Left renal pelvis (tissue), 4 donors: Measurements from ENCODE around the gene DMD. TPM values are rescaled to one million over a fixed set of nuclear protein-coding genes. Genes with fewer than 3 reads are reported as not detected.

Experiments
- DNase-seq, 4 donors: peaks; one replicate each; pipeline ENCODE4 v3.0.0-alpha.2; 2013; ENCODE audit warnings: low read depth in 4 of 4, low spot score in 3 of 4
- polyA plus RNA-seq, 4 donors: library from polyadenylated mRNA; unstranded; fragments of 120-200 nt; gene quantifications; one replicate each; pipeline ENCODE4 v1.2.1, GENCODE V29; 2013; ENCODE audit not compliant: insufficient read length in 4 of 4

Gene DMD
- polyA plus RNA-seq, 4 donors, result 17.2 to 31.2 (median 20.1) TPM

DNA sequence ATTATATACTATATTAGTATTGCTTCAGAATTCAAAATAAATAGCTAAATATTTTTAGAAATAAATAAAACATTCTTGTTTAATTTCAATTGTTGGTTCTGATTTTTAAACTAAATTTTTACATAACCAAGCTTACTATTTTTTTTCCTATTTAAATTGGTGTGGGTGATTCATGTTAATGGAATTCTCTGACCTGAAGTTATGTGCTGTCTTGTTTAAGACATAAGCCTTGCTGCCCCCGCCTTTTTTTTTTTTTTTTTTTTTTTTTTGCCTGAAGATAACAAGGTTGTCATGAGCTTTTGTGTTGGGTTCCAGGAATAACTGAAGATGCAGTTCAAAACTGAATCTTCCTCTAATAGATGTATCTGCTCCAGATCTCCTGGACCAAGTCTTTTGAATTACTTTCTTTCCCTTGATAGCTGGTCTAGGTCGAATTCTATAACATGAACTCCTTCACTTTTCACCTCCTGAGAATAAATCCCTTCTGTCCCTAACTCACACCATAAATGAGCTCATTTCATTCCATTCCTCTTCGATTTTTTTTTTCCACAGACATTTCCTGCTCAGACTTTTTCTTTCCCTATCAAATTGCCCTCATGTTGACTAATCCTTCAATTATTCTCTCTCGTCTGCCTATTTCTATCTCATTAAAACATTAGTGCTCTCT, 1878.1 kb downstream of the DMD start:
- DNase-seq, result no peak

DNA sequence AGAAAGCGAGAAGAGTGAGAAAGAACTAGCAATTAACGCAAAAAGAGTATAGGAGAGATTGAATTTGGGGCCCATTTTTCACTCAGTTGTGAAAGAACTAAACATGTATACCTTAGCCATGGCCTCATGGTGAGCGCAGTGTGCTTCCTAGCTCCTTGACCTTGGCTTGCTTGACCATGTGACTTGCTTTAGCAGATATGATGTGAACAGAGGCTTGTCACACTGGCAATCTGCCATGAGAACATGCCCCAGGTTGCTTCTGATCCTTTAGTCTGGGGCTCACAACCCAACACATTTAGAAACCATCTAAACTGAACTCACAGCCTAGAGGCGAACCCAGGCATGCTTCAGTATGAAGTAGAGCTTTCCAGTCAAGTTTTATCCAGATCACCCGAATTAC, 1879.4 kb downstream of the DMD start:
- no peak for DNase-seq

DNA sequence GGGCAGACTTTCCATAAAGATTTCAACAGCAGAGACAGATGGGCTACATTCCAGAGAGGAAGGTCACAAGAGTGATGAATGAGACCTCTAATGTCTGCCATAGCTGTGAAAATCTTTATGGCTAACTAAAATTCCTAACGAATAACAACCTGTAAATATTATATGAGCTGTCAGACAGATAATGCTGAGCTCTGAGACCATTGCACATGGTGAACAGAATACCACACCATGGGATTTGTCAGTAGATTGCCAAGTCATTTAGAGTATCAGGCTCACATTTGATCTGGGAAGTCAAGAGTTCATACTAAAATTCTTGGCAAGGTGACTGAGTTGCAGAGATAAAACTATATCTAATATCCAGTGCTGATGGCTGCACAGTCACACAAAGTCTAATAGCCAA, 1880.3 kb downstream of the DMD start:
- DNase-seq, result no peak

DNA sequence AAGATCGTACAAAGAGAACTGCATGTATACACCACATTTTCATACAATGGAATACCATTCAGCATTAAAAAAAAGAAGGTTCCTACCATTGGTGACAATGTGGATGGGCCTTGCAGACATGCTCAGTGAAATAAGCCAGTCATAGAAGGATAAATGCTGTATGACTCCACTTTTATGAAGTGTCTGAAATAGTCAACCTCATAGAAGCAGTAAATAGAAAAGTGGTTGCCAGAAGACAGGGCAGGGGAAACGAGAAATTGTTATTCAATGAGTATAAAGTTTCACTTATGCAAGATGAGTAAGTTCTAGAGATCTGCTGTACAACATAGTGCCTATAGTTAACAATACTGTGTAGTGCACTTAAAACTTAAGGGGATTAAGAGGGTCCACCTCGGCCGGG, 1882.1 kb downstream of the DMD start:
- no peak for DNase-seq

DNA sequence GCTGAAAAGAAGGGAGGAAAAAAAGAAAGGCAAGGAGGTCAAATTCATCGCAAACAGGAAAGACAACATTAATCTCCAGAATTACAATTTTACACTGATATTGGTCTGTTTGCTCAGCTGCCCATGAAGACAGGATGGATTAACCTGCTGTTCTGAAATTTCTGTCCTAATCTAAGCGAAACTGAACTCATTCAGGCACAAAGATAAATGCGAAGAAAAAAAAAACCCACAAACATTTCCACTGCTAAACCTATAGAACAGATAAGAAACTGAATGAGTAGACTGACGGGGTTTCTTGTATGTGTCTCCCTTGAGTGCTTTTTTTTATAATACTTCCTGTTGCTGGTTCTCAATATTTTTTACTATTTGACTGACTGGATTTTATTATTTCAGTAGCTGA, 1887.7 kb downstream of the DMD start:
- no peak for DNase-seq

DNA sequence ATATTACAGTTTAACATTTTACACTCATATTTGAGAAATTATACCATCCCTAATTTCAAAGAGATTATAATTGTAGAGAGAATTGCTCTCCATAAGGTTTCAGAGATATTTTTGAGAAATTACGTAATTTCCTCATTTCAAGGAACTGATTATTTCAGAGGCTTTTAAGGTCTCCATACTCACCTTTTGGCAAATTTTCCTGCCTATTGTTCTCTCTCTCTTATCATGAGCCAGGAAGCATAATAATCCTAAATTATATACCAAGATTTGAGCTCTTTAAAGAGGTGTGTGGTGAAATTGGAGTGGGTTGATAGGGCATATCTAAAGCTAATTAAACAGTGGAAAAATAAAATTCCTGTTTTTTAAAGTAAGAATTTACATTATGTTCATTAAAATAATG, 1890.6 kb downstream of the DMD start:
- no peak for DNase-seq

DNA sequence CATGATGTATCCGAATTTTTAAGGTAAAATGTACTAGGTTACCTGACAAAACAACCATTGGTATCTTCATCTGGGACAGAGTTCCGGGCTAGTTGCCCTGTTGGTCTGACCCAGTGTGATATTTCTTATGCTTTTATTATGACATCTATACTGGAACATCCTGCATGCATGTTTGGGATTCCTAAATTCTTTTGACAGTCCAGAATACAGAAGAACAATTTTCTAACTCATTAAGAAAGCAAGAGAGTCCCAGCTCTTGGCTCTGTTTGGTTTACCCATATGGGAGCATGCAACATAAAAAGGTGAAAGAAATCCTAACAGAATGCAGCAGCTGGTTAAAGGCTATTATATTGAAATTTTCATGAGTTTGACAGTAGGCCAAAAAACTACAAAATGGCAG, 1891.8 kb downstream of the DMD start:
- no peak for DNase-seq

DNA sequence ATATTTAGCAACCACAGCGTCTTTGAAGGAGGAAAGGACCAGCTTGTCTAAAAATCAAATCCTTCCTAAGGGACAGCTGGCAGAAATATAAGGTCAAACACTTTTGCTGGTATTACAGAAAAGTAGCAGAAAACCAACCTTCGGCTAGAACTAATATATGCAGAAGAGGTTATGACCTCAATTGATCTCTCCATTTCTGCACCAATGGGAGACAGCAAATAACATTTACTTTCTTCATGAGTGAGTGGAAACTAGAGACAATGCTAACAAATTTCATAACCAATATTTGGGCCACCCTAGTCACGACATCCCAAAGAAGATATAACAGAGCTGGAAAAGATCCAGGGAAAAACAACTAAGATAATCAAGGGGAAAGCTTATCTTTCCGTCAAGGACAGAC, 1892.5 kb downstream of the DMD start:
- no peak for DNase-seq

DNA sequence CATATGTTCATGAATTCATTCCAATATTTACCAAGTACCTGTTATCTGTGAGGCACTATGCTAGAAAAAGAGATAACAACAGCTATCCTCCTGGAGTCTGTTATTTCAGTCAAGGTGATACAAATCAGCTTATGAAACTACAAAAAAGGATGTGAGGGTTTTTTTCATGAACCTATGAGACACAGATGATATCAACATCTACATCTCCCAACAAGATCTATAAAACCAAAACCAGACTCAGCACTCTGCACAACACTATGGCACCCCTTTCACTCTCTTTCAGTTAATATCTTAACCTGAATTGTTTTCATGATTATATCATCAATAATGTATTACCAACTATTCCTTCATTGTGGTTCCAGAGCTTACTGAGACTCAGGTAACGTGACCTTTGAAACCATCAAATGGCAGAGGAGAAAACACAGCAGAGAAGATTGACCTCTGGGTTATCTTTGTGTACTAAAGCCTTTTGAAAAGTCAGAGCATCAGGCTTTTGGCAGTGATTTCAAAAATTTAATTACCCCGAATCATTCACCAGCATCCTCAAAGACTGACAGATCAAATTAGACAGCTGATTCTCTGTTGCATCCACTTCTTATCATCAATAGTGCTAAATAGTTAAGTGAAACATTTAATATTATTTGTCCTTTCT, 1894.9 kb downstream of the DMD start:
- no peak for DNase-seq

DNA sequence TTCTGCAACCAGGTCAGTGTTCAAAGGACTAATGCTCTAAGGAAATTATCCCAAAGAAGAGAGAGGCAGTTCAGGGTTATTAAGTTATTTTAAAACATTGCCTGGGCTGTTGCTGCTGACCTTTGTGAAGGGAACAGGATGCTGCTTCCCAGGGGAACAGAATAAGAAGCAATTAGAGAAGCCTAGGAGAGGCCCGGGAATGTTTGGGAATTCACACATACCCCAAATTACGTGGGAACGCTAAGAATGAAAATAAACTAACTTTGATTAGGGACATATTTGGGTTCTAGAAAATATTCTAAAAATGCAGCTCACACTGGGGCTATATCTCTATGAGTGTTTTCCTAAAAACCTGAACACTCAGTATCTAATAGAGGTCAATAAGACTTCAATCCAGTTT, 1896.4 kb downstream of the DMD start:
- no peak for DNase-seq

DNA sequence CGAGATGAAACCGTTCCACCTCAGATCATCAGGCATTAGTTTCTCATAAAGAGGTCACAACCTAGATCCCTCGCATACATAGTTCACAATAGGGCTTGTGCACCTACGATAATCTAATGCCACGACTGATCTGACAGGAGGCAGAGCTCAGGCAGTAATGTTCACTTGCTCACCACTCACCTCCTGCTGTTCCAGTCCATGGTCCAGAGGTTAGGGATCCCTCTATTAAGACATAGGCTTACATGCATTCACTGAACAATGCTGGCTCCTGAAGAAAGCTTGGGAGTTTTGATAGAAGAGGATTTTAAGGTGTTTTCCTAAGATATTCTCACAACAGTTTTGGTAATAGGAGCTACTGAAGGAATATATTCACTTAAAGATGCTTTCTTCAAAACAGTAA, 1903.4 kb downstream of the DMD start:
- DNase-seq, result no peak

DNA sequence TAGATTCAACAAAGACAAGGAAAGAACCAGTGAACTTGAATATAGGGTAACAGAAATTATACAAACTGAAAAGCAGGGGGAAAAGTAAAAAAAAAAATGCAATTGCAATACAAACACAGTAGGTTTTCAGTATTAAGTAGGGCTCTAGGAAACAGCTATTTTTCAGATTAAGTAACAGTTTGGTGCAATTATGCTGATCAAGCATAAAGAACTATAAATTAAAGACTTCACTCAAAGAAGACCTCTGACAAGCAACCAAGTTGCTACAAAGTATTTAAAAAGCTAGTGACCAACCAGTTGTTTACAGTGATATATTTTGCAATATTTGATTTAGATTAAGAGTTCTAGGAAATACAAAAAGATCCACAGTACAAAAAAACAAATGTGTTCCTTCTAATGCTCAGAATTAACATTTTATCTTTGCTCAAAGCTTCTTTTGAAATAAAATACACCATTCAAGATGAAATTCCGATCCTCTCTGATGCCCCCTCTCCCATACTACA, 1908.7 kb downstream of the DMD start:
- DNase-seq, result no peak

DNA sequence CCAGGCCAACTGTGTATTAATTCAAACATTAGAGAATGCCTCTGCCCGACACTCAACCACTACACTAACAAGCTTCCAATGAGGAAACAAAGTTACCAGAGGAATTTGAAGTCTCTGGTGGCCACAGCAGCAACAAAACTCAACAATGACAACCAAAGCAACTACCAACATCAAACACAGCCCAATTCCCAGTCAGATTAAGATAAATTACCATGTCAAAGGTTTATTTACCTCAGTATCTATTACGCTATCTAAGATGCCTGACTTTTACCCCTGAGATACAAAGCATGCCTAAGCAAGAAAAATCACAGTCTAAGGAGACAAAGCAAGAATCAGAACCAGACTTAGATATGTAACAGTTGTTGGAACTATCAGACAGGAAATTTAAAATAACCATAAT, 1909.4 kb downstream of the DMD start:
- DNase-seq, result no peak

DNA sequence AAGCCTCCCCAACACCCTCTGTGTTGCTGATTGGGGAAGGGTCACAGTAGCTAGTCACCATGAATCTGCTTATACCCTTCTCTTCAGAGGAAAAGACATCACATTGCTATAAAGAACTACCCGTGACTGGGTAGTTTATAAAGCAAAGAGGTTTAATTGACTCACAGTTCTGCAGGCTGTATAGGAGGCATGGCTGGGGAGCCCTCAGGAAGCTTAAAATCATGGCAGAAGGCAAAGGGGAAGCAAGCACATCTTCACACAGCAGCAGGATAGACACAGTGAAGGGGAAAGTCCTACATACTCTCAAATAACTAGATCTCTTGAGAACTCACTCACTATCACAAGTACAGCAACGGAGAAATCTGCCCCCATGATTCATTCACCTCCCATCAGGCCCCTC, 1910.1 kb downstream of the DMD start:
- DNase-seq, result no peak

DNA sequence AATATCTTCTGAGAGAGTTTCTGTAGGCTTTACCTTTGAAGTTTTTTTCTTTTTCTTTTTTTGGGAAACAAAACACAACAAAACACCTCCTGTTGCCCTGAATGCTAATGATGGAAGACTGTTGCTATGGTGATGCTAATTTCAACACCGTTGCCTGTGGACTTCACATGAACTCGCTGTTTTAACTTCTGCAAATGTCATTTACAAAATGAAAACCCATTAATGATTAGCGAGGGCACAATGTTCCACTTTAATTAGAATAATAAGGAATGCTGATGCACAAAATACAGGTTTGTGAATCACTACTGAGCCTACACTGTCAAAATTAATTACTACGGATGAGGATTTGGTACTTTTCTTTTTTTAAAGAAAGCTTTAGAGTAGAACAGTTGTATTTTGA, 1912.4 kb downstream of the DMD start:
- no peak for DNase-seq

DNA sequence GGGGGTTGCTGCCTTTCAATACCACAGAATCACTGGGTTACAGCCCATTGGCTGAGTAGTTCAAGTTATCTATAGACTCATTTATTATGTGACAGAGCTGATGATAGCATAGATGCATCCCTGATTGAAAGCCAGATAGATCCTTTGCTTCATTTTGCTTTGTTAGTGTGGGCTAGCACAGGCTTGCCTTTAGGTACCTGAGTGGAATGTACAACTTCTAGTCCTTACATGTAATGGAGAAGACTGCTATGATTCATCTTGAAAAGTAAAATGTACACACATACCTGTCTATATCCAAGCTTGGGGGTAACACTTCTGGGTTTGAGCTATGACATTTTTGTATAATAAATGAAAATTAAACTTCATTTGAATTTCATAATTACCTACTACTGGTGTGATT, 1913.5 kb downstream of the DMD start:
- DNase-seq, result no peak

DNA sequence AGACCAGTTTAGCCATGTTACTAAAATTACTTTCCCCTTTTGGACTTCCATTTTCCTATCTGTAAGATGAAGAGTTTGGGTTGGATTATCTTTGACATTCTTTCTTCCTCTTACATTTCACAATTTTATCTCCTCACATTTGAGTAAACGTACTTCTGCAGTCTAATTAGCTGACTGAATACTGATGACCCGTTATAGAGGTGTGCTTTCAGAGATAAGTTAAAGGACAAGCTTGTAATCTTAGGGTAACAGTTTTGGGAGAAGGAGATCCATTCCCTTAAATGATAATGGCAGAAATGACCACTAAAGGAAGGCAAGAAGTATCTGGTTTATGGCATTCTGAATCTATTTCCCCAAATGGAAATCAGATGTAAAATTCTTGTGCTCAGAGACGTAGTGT, 1916.9 kb downstream of the DMD start:
- no peak for DNase-seq

DNA sequence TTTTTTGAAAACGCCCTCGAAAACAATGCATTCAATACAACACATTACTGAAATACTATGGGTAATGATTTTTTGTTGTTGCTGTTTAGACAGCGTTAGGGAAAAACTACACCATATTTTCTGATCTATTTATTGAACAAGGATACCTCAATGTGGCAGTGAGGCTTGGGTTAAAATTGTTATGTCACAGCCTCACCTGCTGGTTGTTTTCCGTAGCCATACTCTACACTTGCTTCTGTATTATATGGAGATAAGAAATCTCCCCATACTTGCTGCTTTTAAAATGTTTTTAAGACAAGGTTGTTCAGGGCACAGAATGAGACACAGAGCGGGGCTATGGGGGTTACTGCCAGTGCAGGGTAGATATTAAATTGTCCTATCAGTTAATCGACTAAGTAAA, 1917.9 kb downstream of the DMD start:
- DNase-seq, result no peak

DNA sequence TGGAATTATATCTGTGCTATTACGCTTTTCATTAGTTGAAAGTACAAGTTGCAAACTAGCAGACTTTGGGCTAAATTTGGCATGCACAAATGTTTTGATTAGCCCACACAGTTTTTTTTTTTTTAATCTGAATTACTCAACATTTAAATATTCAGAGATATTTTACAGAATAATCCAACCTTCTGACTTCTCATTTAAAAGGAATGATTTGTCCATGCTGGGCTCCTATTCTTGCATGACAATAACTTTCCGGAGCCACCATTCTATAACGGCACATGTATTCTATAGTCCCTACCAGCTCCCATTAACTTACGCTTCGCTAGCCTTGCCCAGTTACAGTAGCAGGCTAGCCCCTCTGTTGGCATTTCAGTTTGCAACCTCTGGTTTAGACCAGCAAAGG, 1920.2 kb downstream of the DMD start:
- no peak for DNase-seq

DNA sequence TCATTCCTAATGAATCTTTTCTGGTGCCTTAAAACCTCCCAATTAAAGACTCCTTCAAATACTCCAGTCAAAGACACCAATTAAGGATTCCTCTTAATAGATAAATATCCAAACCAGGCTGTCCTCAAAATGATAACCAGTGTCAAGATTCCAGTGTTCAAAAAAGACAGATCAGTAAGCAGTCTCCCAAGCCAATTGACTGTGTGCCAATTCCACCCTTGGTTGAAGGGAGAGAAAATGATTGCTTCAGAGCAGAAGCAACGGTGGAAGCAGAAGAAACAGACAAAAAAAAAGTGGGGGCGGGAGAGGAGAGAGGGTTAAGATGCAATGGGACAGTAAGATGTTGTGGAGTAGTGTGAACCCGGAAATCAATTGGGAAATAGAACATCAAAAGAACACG, 1923.5 kb downstream of the DMD start:
- no peak for DNase-seq

DNA sequence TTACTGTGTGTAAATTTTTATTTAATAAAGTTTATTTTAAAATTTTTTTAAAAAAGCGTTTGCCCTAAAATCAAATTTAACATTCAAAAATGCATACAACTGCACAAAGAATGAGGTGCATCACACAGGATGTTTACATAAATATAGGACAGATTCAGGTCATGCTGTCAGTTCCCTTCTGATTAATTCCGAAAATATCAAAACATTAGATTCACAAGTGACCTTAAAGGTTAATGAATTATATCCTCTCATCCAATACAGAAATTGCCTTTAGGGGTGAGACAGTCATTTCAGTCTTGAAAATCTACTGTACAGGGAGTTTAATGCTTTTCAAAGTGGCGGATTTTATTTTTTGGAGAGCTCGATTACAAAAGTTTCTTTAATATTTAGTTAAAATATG, 1930.8 kb downstream of the DMD start:
- no peak for DNase-seq

DNA sequence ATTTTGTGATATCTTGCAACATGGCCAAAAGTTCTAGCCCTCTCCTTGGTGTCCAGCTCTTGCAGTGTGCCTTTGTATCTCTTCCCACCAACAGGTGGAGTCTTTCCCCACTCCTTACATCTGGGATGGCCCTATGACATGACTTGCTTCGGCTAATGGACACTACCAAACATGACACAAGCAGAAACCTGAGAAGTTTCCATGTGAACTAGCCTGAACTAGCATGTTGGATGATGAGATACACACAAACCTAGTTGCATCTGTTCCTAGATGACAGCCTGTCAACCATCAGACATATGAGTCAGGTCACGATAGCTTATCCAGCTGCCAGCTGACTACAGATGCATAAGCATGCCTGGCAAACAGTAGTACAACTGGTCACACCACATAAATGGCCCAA, 1932.0 kb downstream of the DMD start:
- no peak for DNase-seq

DNA sequence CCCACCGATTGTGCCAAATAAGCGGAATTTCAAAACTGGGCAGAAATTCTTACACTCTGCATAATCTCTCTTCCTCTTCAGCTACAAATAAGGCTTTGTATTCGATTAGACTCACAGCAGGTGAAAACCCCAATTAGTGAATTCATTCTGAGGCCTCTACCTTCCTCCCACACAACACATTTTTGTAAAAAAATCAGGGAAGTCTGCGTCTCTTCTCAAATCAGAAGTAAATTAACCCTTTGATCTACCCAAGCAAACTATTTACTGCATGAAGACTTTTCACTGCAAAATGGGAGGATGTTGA, 1938.9 kb downstream of the DMD start:
- no peak for DNase-seq
